Hematopoietic multipotent progenitor cell (in vitro differentiated cells): ENCODE results near the gene MMP25. TPM values are rescaled to one million over a fixed set of nuclear protein-coding genes. Genes with fewer than 3 reads are reported as not detected.

Source experiments
- DNase-seq, 3 donors: peaks; one replicate each; pipeline ENCODE4 v3.0.0-alpha.2; 2011 to 2015; ENCODE audit warnings: low read depth in 2 of 3, low spot score in 2 of 3
- total RNA-seq: library from RNA; depleted of rRNA; stranded (reverse); fragments of >200 nt; gene quantifications from one replicate; pipeline ENCODE4 v1.2.3, GENCODE V29; 2012

MMP25 gene
- 0.27 TPM for total RNA-seq

GRCh38 chr16:3045758-3046640 lies at the start of gene MMP25:
Gene MMP25 (plus strand): TSS chr16:3046561. CDS start chr16:3046918, 357 bp downstream.
- no peak for DNase-seq

- no peak for DNase-seq
These were observed 46.4 kb upstream of the MMP25 start for GRCh38 chr16:2999929-3000328.

GRCh38 chr16:3000540-3000939 lies 45.8 kb upstream of the MMP25 start:
- no peak for DNase-seq

GRCh38 chr16:3001316-3001715 lies 45.0 kb upstream of the MMP25 start:
- no peak for DNase-seq

- DNase-seq: peak; percentile 80 to 100 (median 99)
These were observed 42.6 kb upstream of the MMP25 start for GRCh38 chr16:3003582-3004270.

GRCh38 chr16:3004319-3004718 lies 42.0 kb upstream of the MMP25 start:
- peak in 1 of 3 donors; percentile 41 for DNase-seq

GRCh38 chr16:3004781-3005284 lies 41.5 kb upstream of the MMP25 start:
- DNase-seq: peak in 1 of 3 donors; percentile 27

GRCh38 chr16:3007059-3007956 lies 39.1 kb upstream of the MMP25 start:
- DNase-seq: peak in 1 of 3 donors; percentile 47

GRCh38 chr16:3007957-3008689 lies 38.2 kb upstream of the MMP25 start:
- DNase-seq: peak in 2 of 3 donors; percentile 57 to 64

GRCh38 chr16:3008690-3009037 lies 37.7 kb upstream of the MMP25 start:
- no peak for DNase-seq

- no peak for DNase-seq
These were observed 36.6 kb upstream of the MMP25 start for GRCh38 chr16:3009568-3010390.

GRCh38 chr16:3010510-3010909 lies 35.9 kb upstream of the MMP25 start:
- DNase-seq: no peak

GRCh38 chr16:3012246-3012645 lies 34.1 kb upstream of the MMP25 start:
- no peak for DNase-seq

- no peak for DNase-seq
These were observed 33.4 kb upstream of the MMP25 start, which contains the start of gene CLDN9 for GRCh38 chr16:3012828-3013420. Gene CLDN9 (plus strand): TSS chr16:3012923. CDS start chr16:3013363, 440 bp downstream.

GRCh38 chr16:3013491-3013951 lies 32.8 kb upstream of the MMP25 start:
- no peak for DNase-seq

- no peak for DNase-seq
These were observed 32.2 kb upstream of the MMP25 start for GRCh38 chr16:3013998-3014690.

GRCh38 chr16:3014971-3015370 lies 31.4 kb upstream of the MMP25 start:
- no peak for DNase-seq
